Measurements from ENCODE around the gene HK3.

DNA sequence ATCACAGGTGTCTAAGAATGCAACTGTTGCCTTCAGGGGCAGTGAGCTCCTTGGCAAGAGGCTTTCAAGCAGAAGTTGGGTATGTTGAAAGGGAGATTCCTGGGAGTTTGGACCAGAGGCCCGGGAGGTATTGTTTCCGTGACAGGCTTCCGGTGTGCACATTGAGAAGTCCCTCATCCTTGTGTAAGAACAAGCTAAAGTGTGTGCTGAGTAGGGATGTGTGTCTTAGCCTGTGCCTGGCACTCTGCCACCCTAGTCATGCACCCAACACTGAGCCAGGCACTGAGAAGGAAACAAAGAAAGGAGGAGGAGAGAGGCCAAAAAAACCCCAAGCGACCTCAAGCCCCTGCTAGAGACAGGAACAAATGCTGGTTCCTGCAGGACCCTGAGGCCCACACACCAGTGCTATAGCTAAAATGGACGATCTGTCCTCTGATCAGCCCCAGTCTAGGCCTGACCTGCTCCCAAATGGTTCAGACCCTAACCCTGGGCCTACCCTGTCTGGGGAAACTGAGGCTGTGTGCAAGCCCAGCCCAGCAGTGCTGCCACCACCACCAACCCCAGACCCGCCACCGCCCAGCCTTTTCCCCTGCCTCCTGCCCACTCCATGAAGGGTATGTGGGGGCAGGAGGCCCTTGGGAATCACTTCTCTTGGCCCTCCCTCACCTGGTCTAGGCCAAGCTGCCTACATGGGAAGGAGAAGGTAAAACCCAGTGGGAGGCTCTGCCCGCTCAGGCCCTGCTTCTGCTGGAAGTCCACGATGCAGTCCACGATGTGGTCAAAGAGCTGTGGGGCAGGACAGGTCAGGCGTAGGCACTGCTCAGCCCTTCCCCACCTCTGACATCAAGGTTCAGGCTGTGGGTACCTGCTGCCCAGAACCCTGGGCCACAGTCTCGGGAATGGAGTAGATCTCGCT is 12.6 kb downstream of the HK3 start:
- TF ChIP-seq SUZ12 (IDR thresholded peaks at IDR 0.05) (no peak), FOXM1 (IDR thresholded peaks at IDR 0.05; ENCODE audit: borderline replicate concordance) (no peak), FOXK2 (IDR thresholded peaks at IDR 0.05) (no peak), SP1 (IDR thresholded peaks at IDR 0.05) (no peak), TARDBP (IDR thresholded peaks at IDR 0.05) (no peak), ELF4 (IDR thresholded peaks at IDR 0.05) (no peak)

All from HEK293T (cell line).